HepG2 (cell line): ENCODE results near the gene LLGL1. TPM values are rescaled to one million over a fixed set of nuclear protein-coding genes. Genes with fewer than 3 reads are reported as not detected.
A peak's percentile ranks its signal among the peaks of the same experiment; 100 is the strongest.

ENCODE experiments used
- ATF7 ChIP-seq, 2 experiments: fragments of 450-650 bp in 1 of 2; sonication (generic) in 1 of 2; formaldehyde crosslinking in 1 of 2; IDR thresholded peaks; 2 replicates each; pipeline versions ENCODE4 v1.4.0 to v1.6.1; 2016 to 2020; ENCODE audit warnings: antibody characterized with exemption in 1 of 2, mild to moderate bottlenecking in 1 of 2, missing genetic modification reagents in 1 of 2
- CCDC6 ChIP-seq: sonication (generic); formaldehyde crosslinking; IDR thresholded peaks from 2 replicates; pipeline ENCODE4 v1.8.1; 2022; ENCODE audit warnings: mild to moderate bottlenecking, missing genetic modification reagents, moderate library complexity
- NFAT5 ChIP-seq: sonication (generic); formaldehyde crosslinking; IDR thresholded peaks from 2 replicates; pipeline ENCODE4 v1.4.0; 2020; ENCODE audit warnings: missing genetic modification reagents
- PAF1 ChIP-seq: IDR thresholded peaks from 2 replicates; pipeline ENCODE4 v1.6.1; 2016; ENCODE audit warnings: missing genetic modification reagents, missing compliant biosample characterization
- PBX2 ChIP-seq: IDR thresholded peaks from 2 replicates; pipeline ENCODE4 v1.6.1; 2016; ENCODE audit warnings: control low read depth
- REPIN1 ChIP-seq: sonication (generic); formaldehyde crosslinking; IDR thresholded peaks from 2 replicates; pipeline ENCODE4 v1.8.0; 2022; ENCODE audit warnings: missing genetic modification reagents, low read depth, mild to moderate bottlenecking, borderline replicate concordance
- RFXAP ChIP-seq: sonication (generic); formaldehyde crosslinking; IDR thresholded peaks from 2 replicates; pipeline ENCODE4 v1.4.0; 2020; ENCODE audit warnings: missing genetic modification reagents, borderline replicate concordance
- SMAD3 ChIP-seq: sonication (generic); formaldehyde crosslinking; IDR thresholded peaks from 2 replicates; pipeline ENCODE4 v1.4.0; 2020; ENCODE audit warnings: missing genetic modification reagents
- TBP ChIP-seq: sonication (generic); formaldehyde crosslinking; IDR thresholded peaks from 2 replicates; pipeline ENCODE4 v1.5.0; 2020; ENCODE audit warnings: missing genetic modification reagents
- TRAFD1 ChIP-seq: sonication (generic); formaldehyde crosslinking; IDR thresholded peaks from 2 replicates; pipeline ENCODE4 v1.5.1; 2020; ENCODE audit warnings: missing genetic modification reagents, mild to moderate bottlenecking, borderline replicate concordance
- ZBED4 ChIP-seq: sonication (generic); formaldehyde crosslinking; IDR thresholded peaks from 2 replicates; pipeline ENCODE4 v1.4.0; 2020; ENCODE audit warnings: missing genetic modification reagents, borderline replicate concordance
- ZFX ChIP-seq: sonication (generic); formaldehyde crosslinking; IDR thresholded peaks from 2 replicates; pipeline ENCODE4 v1.4.0; 2020; ENCODE audit warnings: mild to moderate bottlenecking, low read depth, missing genetic modification reagents, moderate library complexity
- ZNF235 ChIP-seq: sonication (generic); formaldehyde crosslinking; IDR thresholded peaks from 2 replicates; pipeline ENCODE4 v1.8.1; 2023; ENCODE audit warnings: mild to moderate bottlenecking, missing genetic modification reagents, borderline replicate concordance
- ZNF460 ChIP-seq: sonication (generic); formaldehyde crosslinking; IDR thresholded peaks from 2 replicates; pipeline ENCODE4 v1.5.1; 2020; ENCODE audit warnings: missing genetic modification reagents, mild to moderate bottlenecking, borderline replicate concordance
- ZNF510 ChIP-seq: sonication (generic); formaldehyde crosslinking; IDR thresholded peaks from 2 replicates; pipeline ENCODE4 v1.4.0; 2020; ENCODE audit warnings: low read depth, mild to moderate bottlenecking, missing genetic modification reagents
- ZNF816 ChIP-seq: sonication (generic); formaldehyde crosslinking; IDR thresholded peaks from 2 replicates; pipeline ENCODE4 v1.8.0; 2022; ENCODE audit warnings: missing genetic modification reagents, mild to moderate bottlenecking, borderline replicate concordance
- polyA plus RNA-seq, 8 experiments: library from polyadenylated mRNA; depleted of rRNA in 3 of 8; stranded (reverse) in 7 of 8; unstranded in 1 of 8; fragments of >200 nt; fragmentation: Illumina TruSeq in 4 of 8; extraction: Trizol in 4 of 8; gene quantifications; 2 replicates each; pipeline versions ENCODE4 v1.2.1 to v1.2.3, GENCODE V29; 2011 to 2016; ENCODE audit warnings: low read depth in 4 of 8, missing spikeins in 1 of 8, mixed read lengths in 1 of 8; ENCODE audit not compliant: insufficient read depth in 1 of 8
- total RNA-seq, 5 experiments: library from RNA; depleted of rRNA; stranded (reverse); fragments of >200 nt; fragmentation: Illumina TruSeq; extraction: Trizol; gene quantifications; 2 replicates each; pipeline ENCODE4 v1.2.3, GENCODE V29; 2016; ENCODE audit warnings: low read depth in 1 of 5

The LLGL1 gene
- total and polyA plus RNA-seq, 2 of the 13 experiments (the other 11 are each of a cell fraction or from before 2014, with no cell fraction given): 15.0 to 15.3 TPM

GRCh38 chr17:18183334-18184142, 41.9 kb upstream of the LLGL1 start, which contains the start of gene ALKBH5 (continued):
- TF ChIP-seq NFAT5 (CRISPR knock-in tag) (no peak), CCDC6 (CRISPR knock-in tag) (peak; percentile 68; the same call in 1 of the 2 replicates), ZFX (CRISPR knock-in tag) (peak; percentile 91), PBX2 (CRISPR knock-in tag) (peak; percentile 99), SMAD3 (0 out of 2 replicates have a peak, but pooled peaks have one; percentile 11), ZNF816 (CRISPR knock-in tag) (no peak), ZNF235 (CRISPR knock-in tag) (peak; percentile 14; the same call in 1 of the 2 replicates), PAF1 (CRISPR knock-in tag) (no peak), ATF7 (IDR thresholded peaks at IDR 0.05) (no peak), ATF7 (CRISPR knock-in tag; IDR thresholded peaks at IDR 0.05) (no peak), RFXAP (CRISPR knock-in tag) (peak; percentile 46; the same call in 1 of the 2 replicates), TBP (CRISPR knock-in tag) (no peak), ZBED4 (CRISPR knock-in tag) (no peak; the same call in 1 of the 2 replicates), ZNF460 (CRISPR knock-in tag) (no peak), ZNF510 (CRISPR knock-in tag) (no peak; the same call in 1 of the 2 replicates), REPIN1 (CRISPR knock-in tag) (peak; percentile 59; the same call in 1 of the 2 replicates), TRAFD1 (CRISPR knock-in tag) (no peak)
